Stomach (tissue), 9 donors: ENCODE measurements around the gene ZNF770. TPM values are rescaled to one million over a fixed set of nuclear protein-coding genes. Genes with fewer than 3 reads are reported as not detected.
"Not testable (repeated sequence)": the region's sequence is repeated elsewhere in the genome, so short reads cannot be mapped to it uniquely, and the experiment has no call there.

Experiments
- DNase-seq, 2 donors: peaks; one replicate each; pipeline versions ENCODE4 v3.0.0 to v3.0.0-alpha.2; 2013 to 2019
- H3K27ac ChIP-seq, 5 donors: fragments of 200-600 bp in 4 of 5; sonication (generic) in 4 of 5; one replicate each; pipeline ENCODE4 v1.5.1; 2013 to 2019; ENCODE audit warnings: mild to moderate bottlenecking in 1 of 5, moderate library complexity in 1 of 5
- H3K27me3 ChIP-seq, 3 donors: fragments of 200-600 bp; sonication (generic); one replicate each; pipeline ENCODE4 v1.5.1; 2017 to 2019; ENCODE audit warnings: mixed run types in 1 of 3
- H3K36me3 ChIP-seq, 4 donors: fragments of 200-600 bp; sonication (generic); 1 replicate in 3 of 4; 2 replicates in 1 of 4; pipeline ENCODE4 v1.5.1; 2016 to 2019
- H3K4me1 ChIP-seq, 4 donors: fragments of 200-600 bp; sonication (generic); one replicate each; pipeline ENCODE4 v1.5.1; 2016 to 2019
- H3K4me3 ChIP-seq, 4 donors: fragments of 200-600 bp; sonication (generic) in 3 of 4; one replicate each; pipeline ENCODE4 v1.5.1; 2016 to 2019; ENCODE audit warnings: mild to moderate bottlenecking in 1 of 4
- H3K9me3 ChIP-seq, 4 donors: fragments of 200-600 bp; sonication (generic); one replicate each; pipeline ENCODE4 v1.5.1; 2016 to 2019
- CTCF ChIP-seq, 7 experiments: fragments of 450-650 bp in 4 of 7; fragments of 200-600 bp in 3 of 7; sonication (generic) in 3 of 7; IDR thresholded peaks; one replicate each; pipeline ENCODE4 v1.5.1; 2016 to 2019; ENCODE audit warnings: antibody characterized with exemption in 7 of 7, control low read depth in 2 of 7, mild to moderate bottlenecking in 1 of 7
- EP300 ChIP-seq: sonication (generic); formaldehyde crosslinking; IDR thresholded peaks from one replicate; pipeline ENCODE4 v1.6.1; 2017; ENCODE audit warnings: antibody characterized with exemption
- POLR2A ChIP-seq, 4 donors: fragments of 450-650 bp; IDR thresholded peaks; one replicate each; pipeline ENCODE4 v1.6.1; 2016; ENCODE audit warnings: antibody characterized with exemption in 4 of 4, control low read depth in 2 of 4, mild to moderate bottlenecking in 1 of 4, moderate library complexity in 1 of 4
- POLR2AphosphoS5 ChIP-seq, 3 donors: sonication (generic); formaldehyde crosslinking; IDR thresholded peaks; one replicate each; pipeline ENCODE4 v1.6.1; 2016; ENCODE audit warnings: antibody characterized with exemption in 3 of 3
- WGBS, 5 donors: extraction: QIAGEN DNeasy Blood & Tissue Kit in 3 of 5; methylation state at CpG; one replicate each; pipeline versions ENCODE4 v1.1.5 to v1.1.7; 2013 to 2018; 5-methylcytosine and 5-hydroxymethylcytosine counted together
- intact Hi-C: fragments of 100-400 bp; cut with DNase I; formaldehyde crosslinking; loops from one replicate; pipeline ENCODE4 v1.15.1; 2023; ENCODE audit warnings: low total_unique reads
- polyA plus RNA-seq, 3 donors: library from polyadenylated mRNA; stranded (reverse); fragments of 200-250 nt; gene quantifications; one replicate each; pipeline ENCODE4 v1.2.3, GENCODE V29; 2013
- total RNA-seq, 5 donors: library from RNA; depleted of rRNA; stranded (reverse); fragments of >200 nt; gene quantifications; one replicate each; pipeline versions ENCODE4 v1.1.0 to v1.2.3, GENCODE V29; 2014 to 2016
- donor health status: healthy with polysubstance abuse.
- donor health status: Bipolar disorder and iron deficiency.
- donor health status: healthy.

The ZNF770 gene
- total and polyA plus RNA-seq, 8 donors, result 5.3 to 50.9 (median 8.4) TPM

- no peak for DNase-seq
- TF ChIP-seq EP300 (no peak), CTCF (IDR thresholded peaks at IDR 0.05) (no peak), POLR2A (IDR thresholded peaks at IDR 0.05) (no peak), POLR2AphosphoS5 (IDR thresholded peaks at IDR 0.05) (no peak)
- Histone ChIP-seq H3K36me3 (peaks cover 0 to 8% (median 4%) of the 10 kb centered on the region in 4 donors), H3K4me1 (no peaks in the 10 kb centered on the region), H3K4me3 (no peak overlapping the region), H3K27ac (no peak overlapping the region), H3K9me3 (no peaks in the 10 kb centered on the region), H3K27me3 (no peaks in the 10 kb centered on the region)
- 93 to 100% (median 95%) methylated on average over 2 of the region's 2 CpGs for WGBS, 5 donors
- intact Hi-C loops, result no loop called here
Measured at GRCh38 chr15:34976073-34976472, 12.0 kb downstream of the ZNF770 start.

- Histone ChIP-seq H3K36me3 (peaks cover 0 to 7% (median 2%) of the 10 kb centered on the region in 4 donors), H3K9me3 (no peaks in the 10 kb centered on the region), H3K27ac (no peak overlapping the region), H3K4me1 (peaks cover 5 to 10% (median 6%) of the 10 kb centered on the region in 4 donors), H3K4me3 (no peak overlapping the region), H3K27me3 (no peaks in the 10 kb centered on the region)
- no peak for DNase-seq
- no peak for TF ChIP-seq CTCF (IDR thresholded peaks at IDR 0.05)
- TF ChIP-seq EP300, result no peak
- no peak for TF ChIP-seq POLR2AphosphoS5 (IDR thresholded peaks at IDR 0.05)
- no peak for TF ChIP-seq POLR2A (IDR thresholded peaks at IDR 0.05)
- WGBS, 5 donors, result 63 to 86% (median 83%) methylated on average over 2 of the region's 2 CpGs
- intact Hi-C loops, result no loop called here
Measured at GRCh38 chr15:34973512-34973911, 14.6 kb downstream of the ZNF770 start.

- H3K27me3 ChIP-seq, H3K36me3 ChIP-seq, intact Hi-C loops, H3K9me3 ChIP-seq, DNase-seq: not testable (repeated sequence)
- 67 to 69% (median 69%) methylated on average over 21 of the region's 21 CpGs for WGBS, 5 donors
- peak overlapping the region; percentile 65 to 90 (median 86) for H3K27ac ChIP-seq
- H3K4me1 ChIP-seq, result peaks cover 18 to 38% (median 29%) of the 10 kb centered on the region in 4 donors
- peak overlapping the region; percentile 86 to 96 (median 91) for H3K4me3 ChIP-seq
- TF ChIP-seq CTCF (IDR thresholded peaks at IDR 0.05), result peak in 1 of 7 experiments; percentile 5
Measured at GRCh38 chr15:34970098-34970643, 17.9 kb downstream of the ZNF770 start.

- no peak for TF ChIP-seq EP300
- peak in 1 of 4 donors; percentile 21 for TF ChIP-seq POLR2A (IDR thresholded peaks at IDR 0.05)
- TF ChIP-seq CTCF (IDR thresholded peaks at IDR 0.05), result peak in 5 of 7 experiments; percentile 82 to 93 (median 86)
- TF ChIP-seq POLR2AphosphoS5 (IDR thresholded peaks at IDR 0.05), result peak; percentile 81 to 96 (median 81)
- WGBS, 5 donors, result 0 to 1% (median 1%) methylated on average over 32 to 44 of the region's 44 CpGs
Measured at GRCh38 chr15:34969340-34970097, 18.6 kb downstream of the ZNF770 start, which contains the start of gene AQR. Gene AQR, minus strand, starts transcription at chr15:34969742. Its CDS starts 129 bp downstream, at chr15:34969613.

More at GRCh38 chr15:34969340-34970097, 18.6 kb downstream of the ZNF770 start, which contains the start of gene AQR:
- H3K4me3 ChIP-seq, result peak within 1 kb of the TSS; percentile 86 to 96 (median 91)
- H3K27ac ChIP-seq, result peak within 1 kb of the TSS; percentile 65 to 90 (median 86)
- no peaks in the 10 kb centered on the region for H3K9me3 ChIP-seq
- peak; percentile 96 to 98 for DNase-seq
- intact Hi-C loops, result no loop called here
- H3K36me3 ChIP-seq, result peaks cover 0 to 6% (median 2%) of the 10 kb centered on the region in 4 donors
- no peaks in the 10 kb centered on the region for H3K27me3 ChIP-seq
- peaks cover 18 to 44% (median 32%) of the 10 kb centered on the region in 4 donors for H3K4me1 ChIP-seq
